Ascending aorta (tissue), 2 donors: ENCODE measurements around the gene FBXO28. TPM values are rescaled to one million over a fixed set of nuclear protein-coding genes. Genes with fewer than 3 reads are reported as not detected.

Source experiments
- DNase-seq, 2 donors: peaks; one replicate each; pipeline ENCODE4 v3.0.0-alpha.2; 2019; ENCODE audit warnings: low spot score in 2 of 2
- H3K27ac ChIP-seq, 2 donors: fragments of 200-600 bp; sonication (generic); one replicate each; pipeline ENCODE4 v1.5.1; 2016 to 2017; ENCODE audit warnings: mild to moderate bottlenecking in 1 of 2
- H3K27me3 ChIP-seq: fragments of 200-600 bp; sonication (generic); one replicate; pipeline ENCODE4 v1.5.1; 2017
- H3K36me3 ChIP-seq, 2 donors: fragments of 200-600 bp; sonication (generic); one replicate each; pipeline ENCODE4 v1.5.1; 2016
- H3K4me1 ChIP-seq, 2 donors: fragments of 200-600 bp; sonication (generic); one replicate each; pipeline ENCODE4 v1.5.1; 2016 to 2017; ENCODE audit warnings: mild to moderate bottlenecking in 1 of 2
- H3K4me3 ChIP-seq, 2 donors: fragments of 200-600 bp; sonication (generic); one replicate each; pipeline ENCODE4 v1.5.1; 2016 to 2017; ENCODE audit warnings: mild to moderate bottlenecking in 1 of 2
- H3K9me3 ChIP-seq, 2 donors: fragments of 200-600 bp; sonication (generic); one replicate each; pipeline ENCODE4 v1.5.1; 2016
- intact Hi-C: fragments of 100-400 bp; cut with DNase I; formaldehyde crosslinking; loops from one replicate; pipeline ENCODE4 v1.15.1; 2023
- total RNA-seq: library from RNA; depleted of rRNA; stranded (reverse); fragments of >200 nt; gene quantifications from one replicate; pipeline ENCODE4 v1.1.0, GENCODE V29; 2016
- TF ChIP-seq, protein P1 (sequence below), 3 experiments: fragments of 200-600 bp in 2 of 3; fragments of 450-650 bp in 1 of 3; sonication (generic) in 2 of 3; IDR thresholded peaks; one replicate each; pipeline ENCODE4 v1.5.1; 2016 to 2019; ENCODE audit warnings: antibody characterized with exemption in 3 of 3, mild to moderate bottlenecking in 1 of 3, moderate library complexity in 1 of 3

The FBXO28 gene
- total RNA-seq, 1 donor from 2014 or later: 4.8 TPM

DNA sequence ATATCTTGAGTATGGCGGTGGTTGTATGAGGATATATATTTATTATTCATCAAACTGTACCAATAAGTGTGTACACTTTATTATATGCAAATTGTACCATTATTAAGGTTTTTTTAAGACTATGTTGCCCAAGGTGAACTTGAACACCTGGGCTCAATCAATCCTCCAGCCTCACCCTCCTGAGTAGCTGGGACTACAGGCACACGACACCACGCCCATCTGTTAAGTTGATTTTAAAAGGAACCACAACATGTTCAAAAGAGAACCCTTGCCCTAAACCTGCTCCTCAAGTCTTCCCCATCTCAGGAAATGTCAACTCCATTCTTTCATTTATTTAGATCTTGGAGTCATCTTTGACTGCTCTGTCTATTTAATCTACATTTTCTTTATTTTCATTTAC is 24.3 kb upstream of the FBXO28 start:
- intact Hi-C loops: no loop called here
- Histone ChIP-seq H3K27ac (no peak overlapping the region), H3K4me3 (no peak overlapping the region), H3K36me3 (no peaks in the 10 kb centered on the region), H3K4me1 (no peaks in the 10 kb centered on the region), H3K9me3 (no peaks in the 10 kb centered on the region), H3K27me3 (no peaks in the 10 kb centered on the region)
- DNase-seq: no peak
- TF ChIP-seq, protein P1, sequence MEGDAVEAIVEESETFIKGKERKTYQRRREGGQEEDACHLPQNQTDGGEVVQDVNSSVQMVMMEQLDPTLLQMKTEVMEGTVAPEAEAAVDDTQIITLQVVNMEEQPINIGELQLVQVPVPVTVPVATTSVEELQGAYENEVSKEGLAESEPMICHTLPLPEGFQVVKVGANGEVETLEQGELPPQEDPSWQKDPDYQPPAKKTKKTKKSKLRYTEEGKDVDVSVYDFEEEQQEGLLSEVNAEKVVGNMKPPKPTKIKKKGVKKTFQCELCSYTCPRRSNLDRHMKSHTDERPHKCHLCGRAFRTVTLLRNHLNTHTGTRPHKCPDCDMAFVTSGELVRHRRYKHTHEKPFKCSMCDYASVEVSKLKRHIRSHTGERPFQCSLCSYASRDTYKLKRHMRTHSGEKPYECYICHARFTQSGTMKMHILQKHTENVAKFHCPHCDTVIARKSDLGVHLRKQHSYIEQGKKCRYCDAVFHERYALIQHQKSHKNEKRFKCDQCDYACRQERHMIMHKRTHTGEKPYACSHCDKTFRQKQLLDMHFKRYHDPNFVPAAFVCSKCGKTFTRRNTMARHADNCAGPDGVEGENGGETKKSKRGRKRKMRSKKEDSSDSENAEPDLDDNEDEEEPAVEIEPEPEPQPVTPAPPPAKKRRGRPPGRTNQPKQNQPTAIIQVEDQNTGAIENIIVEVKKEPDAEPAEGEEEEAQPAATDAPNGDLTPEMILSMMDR (IDR thresholded peaks at IDR 0.05): no peak

DNA sequence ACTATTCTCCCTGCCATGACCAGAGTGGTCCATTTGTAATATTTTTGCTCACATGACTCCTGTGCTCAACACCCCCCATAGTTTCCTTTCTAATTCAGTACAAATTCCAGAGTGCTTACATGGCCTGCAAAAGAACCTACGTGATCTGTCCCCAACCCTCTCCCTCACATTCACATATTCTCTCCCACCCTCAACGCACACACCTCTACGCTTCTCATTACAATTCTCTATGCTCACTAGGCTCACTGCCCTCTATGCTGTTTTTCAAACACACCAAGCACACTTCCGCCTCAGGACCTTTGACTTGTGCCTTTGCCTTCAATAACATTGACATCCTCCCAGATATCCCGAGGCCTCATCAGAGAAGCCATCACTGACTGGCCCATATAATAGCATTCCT is 23.8 kb upstream of the FBXO28 start:
- DNase-seq: no peak
- no peak overlapping the region for H3K27ac ChIP-seq
- no peaks in the 10 kb centered on the region for H3K4me1 ChIP-seq
- no peaks in the 10 kb centered on the region for H3K9me3 ChIP-seq
- H3K27me3 ChIP-seq: no peaks in the 10 kb centered on the region
- intact Hi-C loops: no loop called here
- no peak overlapping the region for H3K4me3 ChIP-seq
- no peaks in the 10 kb centered on the region for H3K36me3 ChIP-seq
- TF ChIP-seq, protein P1 (IDR thresholded peaks at IDR 0.05): no peak

DNA sequence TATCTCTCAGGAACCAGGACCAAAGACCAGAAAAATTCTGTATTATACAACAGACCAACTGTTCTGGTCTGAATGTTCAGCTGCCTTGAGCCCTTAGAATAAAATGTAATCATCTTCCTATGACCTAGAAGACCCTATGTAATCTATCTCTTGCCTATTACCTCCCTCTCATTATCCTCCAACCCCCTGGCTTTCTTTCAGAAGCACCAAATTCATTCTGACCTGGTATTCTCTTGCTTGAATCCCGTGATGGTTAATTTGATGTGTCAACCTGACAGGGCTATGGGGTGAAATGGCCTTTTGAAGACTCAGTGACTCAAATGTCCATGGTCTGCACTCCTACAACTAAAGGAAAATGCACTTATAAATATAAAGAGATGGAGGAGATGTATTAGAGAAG is 21.8 kb upstream of the FBXO28 start:
- TF ChIP-seq, protein P1 (IDR thresholded peaks at IDR 0.05): no peak
- H3K27ac ChIP-seq: no peak overlapping the region
- intact Hi-C loops: no loop called here

DNA sequence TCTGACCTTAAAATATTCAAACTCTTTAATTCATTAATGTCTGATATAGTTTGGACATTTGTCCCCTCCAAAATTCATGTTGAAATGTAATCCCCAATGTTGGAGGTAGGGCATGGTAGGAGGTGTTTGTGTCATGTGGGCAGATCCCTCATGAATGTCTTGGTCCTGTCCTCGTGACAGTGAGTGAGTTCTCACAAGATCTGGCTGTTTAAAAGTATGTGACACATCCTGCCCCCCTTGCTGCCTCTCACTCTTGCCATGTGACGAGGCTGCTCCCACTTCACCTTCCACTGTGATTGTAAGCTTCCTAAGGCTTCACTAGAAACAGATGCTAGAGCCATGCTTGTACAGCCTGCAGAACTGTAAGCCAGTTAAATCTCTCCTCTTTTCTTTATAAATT is 21.3 kb upstream of the FBXO28 start:
- no peak for DNase-seq
- Histone ChIP-seq H3K9me3 (no peaks in the 10 kb centered on the region), H3K27me3 (no peaks in the 10 kb centered on the region), H3K36me3 (no peaks in the 10 kb centered on the region), H3K4me3 (no peak overlapping the region), H3K4me1 (no peaks in the 10 kb centered on the region), H3K27ac (no peak overlapping the region)
- intact Hi-C loops: no loop called here
- TF ChIP-seq, protein P1 (IDR thresholded peaks at IDR 0.05): no peak

More for the DNA sequence above, 21.8 kb upstream of the FBXO28 start:
- DNase-seq: no peak
- no peaks in the 10 kb centered on the region for H3K4me1 ChIP-seq
- no peaks in the 10 kb centered on the region for H3K27me3 ChIP-seq
- H3K4me3 ChIP-seq: no peak overlapping the region
- H3K9me3 ChIP-seq: no peaks in the 10 kb centered on the region
- H3K36me3 ChIP-seq: no peaks in the 10 kb centered on the region

DNA sequence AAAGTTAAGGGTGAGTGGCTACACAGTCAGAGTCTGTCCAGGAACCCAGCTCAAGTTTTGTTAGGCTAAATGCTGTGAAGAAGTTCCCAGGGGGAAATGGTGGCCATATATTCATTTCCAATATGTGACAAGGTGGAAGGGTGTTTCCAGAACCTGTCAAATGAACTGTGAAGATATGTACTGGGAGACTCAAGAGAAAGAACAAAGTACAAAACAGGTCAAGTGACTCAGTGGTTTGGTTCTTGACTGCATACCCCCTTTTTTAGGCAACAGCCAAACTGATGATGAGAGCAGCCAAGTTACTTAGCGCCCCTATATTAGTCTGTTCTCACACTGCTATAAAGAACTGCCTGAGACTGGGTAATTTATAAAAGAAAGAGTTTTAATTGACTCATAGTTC is 18.6 kb upstream of the FBXO28 start:
- intact Hi-C loops: no loop called here
- TF ChIP-seq, protein P1 (IDR thresholded peaks at IDR 0.05): no peak
- no peaks in the 10 kb centered on the region for H3K27me3 ChIP-seq
- no peak overlapping the region for H3K4me3 ChIP-seq
- no peaks in the 10 kb centered on the region for H3K36me3 ChIP-seq
- DNase-seq: no peak
- no peaks in the 10 kb centered on the region for H3K9me3 ChIP-seq
- H3K27ac ChIP-seq: no peak overlapping the region
- H3K4me1 ChIP-seq: no peaks in the 10 kb centered on the region

DNA sequence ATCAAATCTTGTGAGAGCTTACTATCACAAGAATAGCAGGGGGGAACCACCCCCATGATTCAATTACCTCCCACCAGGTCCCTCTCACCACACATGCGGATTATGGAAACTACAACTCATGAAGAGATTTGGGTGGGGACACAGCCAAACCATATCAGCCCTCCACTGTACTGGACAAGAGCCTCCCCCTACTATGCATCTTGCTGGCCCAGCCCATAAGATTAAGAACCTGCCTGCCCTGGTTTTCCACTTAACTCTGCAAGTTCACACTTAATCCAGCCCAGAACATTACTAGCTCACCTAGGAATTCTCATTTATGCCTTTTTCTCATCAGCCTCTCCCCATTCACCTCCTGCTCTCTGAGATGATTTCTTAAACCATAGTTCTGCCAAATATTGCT is 18.0 kb upstream of the FBXO28 start:
- Histone ChIP-seq H3K4me1 (no peaks in the 10 kb centered on the region), H3K36me3 (no peaks in the 10 kb centered on the region), H3K27ac (no peak overlapping the region), H3K9me3 (no peaks in the 10 kb centered on the region), H3K27me3 (no peaks in the 10 kb centered on the region), H3K4me3 (no peak overlapping the region)
- intact Hi-C loops: no loop called here
- TF ChIP-seq, protein P1 (IDR thresholded peaks at IDR 0.05): no peak
- DNase-seq: no peak
